Measurements from ENCODE around the gene ITSN2.

Gene ITSN2

GRCh38 chr2:24182507-24182906 lies 177.8 kb downstream of the ITSN2 start:
- H3K4me3 ChIP-seq (replicated peaks; ENCODE audit: low read depth, low read length) = no peak overlapping the region
- no peak for TF ChIP-seq CTCF (IDR thresholded peaks at IDR 0.05; ENCODE audit: low read depth, low read length, missing control alignments)
- DNase-seq (ENCODE audit: extremely low read depth, low read depth) = no peak

- DNase-seq (ENCODE audit: extremely low read depth, low read depth) = no peak
- H3K4me3 ChIP-seq (replicated peaks; ENCODE audit: low read depth, low read length) = no peak overlapping the region
- no peak for TF ChIP-seq CTCF (IDR thresholded peaks at IDR 0.05; ENCODE audit: low read depth, low read length, missing control alignments)
Measured at GRCh38 chr2:24181849-24182248, 178.5 kb downstream of the ITSN2 start.

- DNase-seq (ENCODE audit: extremely low read depth, low read depth) = no peak
- no peak for TF ChIP-seq CTCF (IDR thresholded peaks at IDR 0.05; ENCODE audit: low read depth, low read length, missing control alignments)
- no peak overlapping the region for H3K4me3 ChIP-seq (replicated peaks; ENCODE audit: low read depth, low read length)
Measured at GRCh38 chr2:24179683-24180082, 180.7 kb downstream of the ITSN2 start.

GRCh38 chr2:24176326-24176725 lies 184.0 kb downstream of the ITSN2 start:
- TF ChIP-seq CTCF (IDR thresholded peaks at IDR 0.05; ENCODE audit: low read depth, low read length, missing control alignments) = no peak
- H3K4me3 ChIP-seq (replicated peaks; ENCODE audit: low read depth, low read length) = no peak overlapping the region
- DNase-seq (ENCODE audit: extremely low read depth, low read depth) = no peak

GRCh38 chr2:24175631-24176187 lies 184.6 kb downstream of the ITSN2 start:
- no peak overlapping the region for H3K4me3 ChIP-seq (replicated peaks; ENCODE audit: low read depth, low read length)

GRCh38 chr2:24174851-24175277 lies 185.5 kb downstream of the ITSN2 start, which contains the start of gene FAM228A:
TSS of gene FAM228A (plus strand) at chr2:24175053. CDS start at chr2:24175481, 428 bp downstream.
- no peak within 1 kb of the TSS for H3K4me3 ChIP-seq (replicated peaks; ENCODE audit: low read depth, low read length)
- DNase-seq (ENCODE audit: extremely low read depth, low read depth) = no peak
- no peak for TF ChIP-seq CTCF (IDR thresholded peaks at IDR 0.05; ENCODE audit: low read depth, low read length, missing control alignments)

More at GRCh38 chr2:24175631-24176187, 184.6 kb downstream of the ITSN2 start:
- no peak for TF ChIP-seq CTCF (IDR thresholded peaks at IDR 0.05; ENCODE audit: low read depth, low read length, missing control alignments)
- DNase-seq (ENCODE audit: extremely low read depth, low read depth) = no peak

- no peak overlapping the region for H3K4me3 ChIP-seq (replicated peaks; ENCODE audit: low read depth, low read length)
- TF ChIP-seq CTCF (IDR thresholded peaks at IDR 0.05; ENCODE audit: low read depth, low read length, missing control alignments) = no peak
- DNase-seq (ENCODE audit: extremely low read depth, low read depth) = no peak
Measured at GRCh38 chr2:24169023-24169422, 191.3 kb downstream of the ITSN2 start.

Data from HFF-Myc (cell line).